Epithelial cell of proximal tubule (primary cell): ENCODE results near the gene HINT3. TPM values are rescaled to one million over a fixed set of nuclear protein-coding genes. Genes with fewer than 3 reads are reported as not detected.

Source experiments
- DNase-seq: peaks from one replicate; pipeline ENCODE4 v3.0.0-alpha.2; 2011; ENCODE audit warnings: low read depth
- H3K4me3 ChIP-seq: 2 replicates; pipeline ENCODE4 v1.5.1; 2011; ENCODE audit warnings: low read depth, mild to moderate bottlenecking, low read length
- total RNA-seq: library from RNA; depleted of rRNA; stranded (reverse); fragments of >200 nt; gene quantifications from 2 replicates; pipeline ENCODE4 v1.2.3, GENCODE V29; 2015
- TF ChIP-seq, protein P1 (sequence below): conservative IDR thresholded peaks from 2 replicates; pipeline ENCODE4 v1.5.1; 2012; ENCODE audit warnings: low read depth, mild to moderate bottlenecking, low read length

The HINT3 gene
- total RNA-seq, 1 donor from 2014 or later: 12.8 TPM

DNA sequence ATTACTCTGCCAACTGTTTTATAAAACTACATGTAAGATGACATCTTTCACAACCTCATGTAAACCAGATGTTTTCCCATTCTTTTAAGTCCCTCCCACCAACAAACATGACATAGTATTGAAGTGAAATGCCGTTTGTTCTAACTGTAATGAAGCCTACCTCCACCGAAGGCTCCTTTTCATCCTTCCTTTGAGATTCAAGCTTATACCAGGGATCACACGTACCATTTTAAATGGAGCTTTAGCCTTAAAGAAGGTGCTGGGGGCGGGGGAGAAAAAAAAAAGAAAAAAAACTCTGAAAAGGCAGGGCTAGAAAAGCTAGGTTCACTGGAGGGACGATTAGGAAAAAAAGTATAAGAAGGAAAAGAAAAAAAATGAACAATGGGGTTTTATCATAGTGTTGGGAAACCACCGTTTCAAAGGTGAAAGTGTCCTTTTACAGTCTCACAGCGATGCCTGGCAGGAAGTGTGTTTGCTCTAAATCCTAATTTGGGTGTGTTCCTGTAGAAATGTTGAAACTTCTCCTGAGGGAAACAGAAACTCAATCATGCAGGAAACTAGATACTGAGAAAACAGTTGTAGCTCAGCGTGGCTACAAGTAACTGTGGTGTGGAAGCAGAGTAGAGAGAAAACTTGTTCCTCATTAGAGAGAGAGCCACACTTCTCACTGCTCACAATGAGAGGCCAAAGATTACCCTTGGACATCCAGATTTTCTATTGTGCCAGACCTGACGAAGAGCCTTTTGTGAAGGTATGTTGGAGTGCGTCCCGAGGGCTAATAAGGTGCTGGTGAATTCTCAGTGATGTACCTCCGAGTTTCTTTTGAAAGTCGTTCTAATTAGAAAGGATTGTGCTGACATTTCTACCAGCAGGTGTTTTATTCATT is 37.6 kb upstream of the HINT3 start:
- TF ChIP-seq, protein P1, sequence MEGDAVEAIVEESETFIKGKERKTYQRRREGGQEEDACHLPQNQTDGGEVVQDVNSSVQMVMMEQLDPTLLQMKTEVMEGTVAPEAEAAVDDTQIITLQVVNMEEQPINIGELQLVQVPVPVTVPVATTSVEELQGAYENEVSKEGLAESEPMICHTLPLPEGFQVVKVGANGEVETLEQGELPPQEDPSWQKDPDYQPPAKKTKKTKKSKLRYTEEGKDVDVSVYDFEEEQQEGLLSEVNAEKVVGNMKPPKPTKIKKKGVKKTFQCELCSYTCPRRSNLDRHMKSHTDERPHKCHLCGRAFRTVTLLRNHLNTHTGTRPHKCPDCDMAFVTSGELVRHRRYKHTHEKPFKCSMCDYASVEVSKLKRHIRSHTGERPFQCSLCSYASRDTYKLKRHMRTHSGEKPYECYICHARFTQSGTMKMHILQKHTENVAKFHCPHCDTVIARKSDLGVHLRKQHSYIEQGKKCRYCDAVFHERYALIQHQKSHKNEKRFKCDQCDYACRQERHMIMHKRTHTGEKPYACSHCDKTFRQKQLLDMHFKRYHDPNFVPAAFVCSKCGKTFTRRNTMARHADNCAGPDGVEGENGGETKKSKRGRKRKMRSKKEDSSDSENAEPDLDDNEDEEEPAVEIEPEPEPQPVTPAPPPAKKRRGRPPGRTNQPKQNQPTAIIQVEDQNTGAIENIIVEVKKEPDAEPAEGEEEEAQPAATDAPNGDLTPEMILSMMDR: no peak
- H3K4me3 ChIP-seq: peak overlapping the region; percentile 52
- peak; percentile 93 for DNase-seq

DNA sequence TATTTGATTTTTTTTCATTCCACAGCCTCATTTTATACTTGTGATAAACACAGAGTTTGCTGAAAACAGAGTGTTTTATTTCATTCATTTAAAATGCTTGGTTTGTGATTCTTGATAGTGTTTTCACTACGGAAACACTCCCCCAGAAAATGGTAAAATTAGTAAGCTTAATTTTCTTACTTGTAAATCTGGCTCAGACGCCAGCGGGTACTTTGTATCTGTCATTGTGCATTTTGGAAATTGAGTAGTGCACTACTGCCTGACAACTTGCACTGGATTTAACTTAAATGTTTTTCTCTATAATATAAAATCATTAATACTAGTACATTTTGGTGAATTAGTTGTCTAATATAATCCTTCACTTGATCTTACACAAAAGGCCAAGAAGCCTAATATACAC is 37.0 kb upstream of the HINT3 start:
- no peak for DNase-seq
- TF ChIP-seq, protein P1: no peak
- peak overlapping the region; percentile 52 for H3K4me3 ChIP-seq

DNA sequence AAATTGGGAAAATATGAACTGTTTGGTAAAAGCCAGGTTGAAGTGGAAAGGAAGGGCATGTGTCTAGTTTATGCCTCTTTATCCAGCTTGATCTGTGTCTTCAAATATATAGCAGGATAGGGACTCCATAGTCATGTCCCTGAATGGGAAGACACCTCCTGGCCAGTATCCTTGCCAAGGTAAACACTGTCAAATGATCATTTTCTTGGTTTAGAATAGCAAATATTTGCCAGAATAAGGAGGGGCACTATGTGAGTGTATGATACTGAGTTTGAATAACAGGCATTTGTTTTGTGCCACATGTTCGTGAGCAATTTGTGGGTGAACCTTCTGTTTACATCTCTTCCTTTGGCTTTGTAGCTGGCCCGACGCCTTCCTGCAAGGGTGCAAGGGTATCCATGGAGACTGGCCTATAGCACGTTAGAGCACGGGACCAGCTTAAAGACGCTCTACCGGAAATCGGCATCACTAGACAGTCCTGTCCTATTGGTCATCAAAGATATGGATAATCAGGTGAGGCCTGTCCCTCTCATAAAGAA is 34.2 kb upstream of the HINT3 start:
- TF ChIP-seq, protein P1: no peak
- no peak overlapping the region for H3K4me3 ChIP-seq
- DNase-seq: no peak

DNA sequence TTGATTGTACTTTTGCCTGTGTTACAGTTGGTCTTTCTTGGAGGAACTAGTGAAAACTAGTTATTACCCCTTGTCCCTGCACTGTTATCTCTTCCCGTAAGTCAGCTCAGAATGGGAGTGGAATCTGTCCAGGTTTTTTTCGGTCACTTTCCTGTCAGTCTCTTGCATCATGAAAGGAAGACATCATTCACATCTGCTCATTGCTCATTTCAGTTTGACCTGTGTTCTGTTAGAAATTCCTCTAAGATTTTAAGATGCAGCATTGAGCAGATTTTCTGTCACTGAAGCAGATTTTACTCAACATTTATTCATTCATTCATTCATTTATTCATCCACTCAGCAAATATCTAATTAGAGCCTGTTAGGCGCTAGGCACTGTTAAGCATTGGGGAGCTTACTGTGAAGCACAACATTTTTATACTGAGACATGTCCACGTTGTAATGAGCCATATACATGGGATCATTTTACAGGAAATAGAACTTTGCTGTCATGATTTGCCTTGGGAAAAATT is 33.1 kb upstream of the HINT3 start:
- TF ChIP-seq, protein P1: no peak
- no peak overlapping the region for H3K4me3 ChIP-seq
- no peak for DNase-seq

DNA sequence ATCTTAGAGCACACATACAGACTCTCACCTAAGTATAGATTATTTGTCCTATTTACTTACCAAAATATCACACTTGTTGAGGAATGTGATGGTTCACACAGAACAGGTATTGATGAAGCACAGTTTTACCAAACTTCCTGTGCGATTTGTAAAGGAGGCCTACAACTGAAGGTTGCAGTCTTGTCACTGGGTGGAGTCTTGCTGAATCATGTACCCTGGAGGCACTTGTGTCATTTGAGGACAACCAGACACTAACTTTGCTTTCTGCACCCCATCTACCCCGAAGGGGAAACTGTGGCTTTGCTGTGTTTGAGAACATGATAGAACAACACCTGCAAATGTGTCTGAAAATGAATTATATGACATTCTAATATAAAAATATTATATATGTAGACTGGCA is 32.4 kb upstream of the HINT3 start:
- TF ChIP-seq, protein P1: no peak
- no peak for DNase-seq
- no peak overlapping the region for H3K4me3 ChIP-seq

DNA sequence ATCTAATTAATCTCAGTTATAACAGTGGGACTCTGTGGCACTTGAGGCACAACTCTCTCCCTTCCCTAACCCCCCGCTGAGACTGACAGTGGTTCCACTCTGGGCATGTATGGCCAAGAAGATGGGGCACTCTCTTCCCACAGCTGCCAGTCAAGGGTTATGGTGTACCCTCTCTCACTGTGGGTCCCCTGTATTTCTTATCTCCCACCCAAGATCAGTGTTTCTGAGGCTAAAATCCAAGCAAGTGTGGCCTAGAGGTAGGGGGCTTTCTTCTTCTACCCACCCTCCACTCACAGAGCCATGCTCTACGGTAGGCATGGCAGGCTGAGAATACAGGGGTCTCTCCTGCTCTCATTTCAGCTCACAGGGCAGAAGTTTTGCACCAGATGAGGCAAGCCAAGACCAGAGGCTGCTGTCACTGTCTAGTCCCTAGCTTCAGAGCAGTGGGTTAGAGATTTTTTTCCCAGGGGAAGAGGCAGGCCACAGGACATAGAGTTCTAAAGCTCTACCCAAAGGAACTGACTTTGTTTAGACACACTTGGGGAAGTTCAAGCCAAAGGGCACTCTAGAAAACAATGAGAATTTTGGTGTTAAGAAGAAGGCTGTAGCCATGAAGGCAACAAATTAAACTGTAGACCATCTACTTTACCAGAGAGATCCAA is 31.7 kb upstream of the HINT3 start:
- TF ChIP-seq, protein P1: no peak

More for the DNA sequence above, 31.7 kb upstream of the HINT3 start:
- no peak for DNase-seq
- no peak overlapping the region for H3K4me3 ChIP-seq
